CD14-positive monocyte (primary cell): ENCODE measurements around the gene C22orf23. TPM values are rescaled to one million over a fixed set of nuclear protein-coding genes. Genes with fewer than 3 reads are reported as not detected.

Experiments
- DNase-seq, 3 donors: peaks; one replicate each; pipeline ENCODE4 v3.0.0-alpha.2; 2011 to 2022
- H2AFZ ChIP-seq: 2 replicates; pipeline ENCODE4 v1.6.0; 2012; ENCODE audit warnings: mild to moderate bottlenecking, low read depth, low read length, inconsistent platforms; ENCODE audit not compliant: insufficient read depth, poor library complexity, severe bottlenecking
- H3K27ac ChIP-seq, 2 donors: 1 replicate in 1 of 2; 2 replicates in 1 of 2; pipeline ENCODE4 v1.5.1; 2012 to 2013; ENCODE audit warnings: low read length in 2 of 2, control low read depth in 1 of 2, inconsistent platforms in 1 of 2, low read depth in 1 of 2, mild to moderate bottlenecking in 1 of 2
- H3K27me3 ChIP-seq, 2 donors: one replicate each; pipeline versions ENCODE4 v1.6.0 to v1.6.1; 2011 to 2013; ENCODE audit warnings: low read length in 2 of 2; ENCODE audit not compliant: control insufficient read depth in 2 of 2, insufficient read depth in 2 of 2
- H3K36me3 ChIP-seq, 2 donors: replicated peaks in 1 of 2; 1 replicate in 1 of 2; 2 replicates in 1 of 2; pipeline versions ENCODE4 v1.5.1 to v1.6.1; 2012 to 2013; ENCODE audit warnings: low read length in 2 of 2, control low read depth in 1 of 2, inconsistent platforms in 1 of 2, mild to moderate bottlenecking in 1 of 2; ENCODE audit not compliant: insufficient read depth in 2 of 2, control insufficient read depth in 1 of 2
- H3K4me1 ChIP-seq, 2 donors: 1 replicate in 1 of 2; 2 replicates in 1 of 2; pipeline versions ENCODE4 v1.5.1 to v1.6.1; 2012 to 2013; ENCODE audit warnings: low read length in 2 of 2, control low read depth in 1 of 2, inconsistent platforms in 1 of 2, mild to moderate bottlenecking in 1 of 2, moderate library complexity in 1 of 2; ENCODE audit not compliant: insufficient read depth in 2 of 2, control insufficient read depth in 1 of 2
- H3K4me2 ChIP-seq: replicated peaks from 2 replicates; pipeline ENCODE3; 2012; ENCODE audit warnings: low read length, moderate library complexity, mild to moderate bottlenecking; ENCODE audit not compliant: poor library complexity, severe bottlenecking; ENCODE audit errors: extremely low read depth
- H3K4me3 ChIP-seq, 3 experiments: fragments of 200-600 bp in 1 of 3; sonication (generic) in 1 of 3; replicated peaks in 1 of 3; 1 replicate in 2 of 3; 2 replicates in 1 of 3; pipeline ENCODE4 v1.5.1; 2011 to 2013; ENCODE audit warnings: low read length in 3 of 3, mild to moderate bottlenecking in 3 of 3, control low read depth in 2 of 3, low read depth in 2 of 3, inconsistent platforms in 1 of 3, moderate library complexity in 1 of 3
- H3K79me2 ChIP-seq: 2 replicates; pipeline ENCODE4 v1.6.0; 2012; ENCODE audit warnings: mild to moderate bottlenecking, control low read depth, inconsistent platforms, low read length, moderate library complexity; ENCODE audit not compliant: insufficient read depth
- H3K9ac ChIP-seq: 2 replicates; pipeline ENCODE4 v1.6.0; 2017; ENCODE audit warnings: low read length, mild to moderate bottlenecking; ENCODE audit not compliant: insufficient read depth, poor library complexity, severe bottlenecking
- H3K9me3 ChIP-seq, 2 donors: replicated peaks in 1 of 2; 1 replicate in 1 of 2; 2 replicates in 1 of 2; pipeline versions ENCODE4 v1.5.1 to v1.6.1; 2012 to 2013; ENCODE audit warnings: low read length in 2 of 2, control low read depth in 1 of 2; ENCODE audit not compliant: control insufficient read depth in 1 of 2, insufficient read depth in 1 of 2
- H4K20me1 ChIP-seq: 2 replicates; pipeline ENCODE4 v1.6.0; 2012; ENCODE audit warnings: mild to moderate bottlenecking, low read length, control low read depth, moderate library complexity; ENCODE audit not compliant: insufficient read depth
- H3K27ac Mint-ChIP-seq, 7 donors: one replicate each; pipeline ENCODE4 v1.8.0; 2020; ENCODE audit warnings: mild to moderate bottlenecking in 7 of 7, mixed read lengths in 7 of 7, moderate library complexity in 6 of 7, inconsistent platforms in 2 of 7
- H3K27me3 Mint-ChIP-seq, 3 donors: one replicate each; pipeline ENCODE4 v1.8.0; 2021 to 2022; ENCODE audit warnings: low read depth in 3 of 3, mild to moderate bottlenecking in 3 of 3, mixed read lengths in 3 of 3, moderate library complexity in 3 of 3, inconsistent platforms in 1 of 3
- H3K36me3 Mint-ChIP-seq, 2 donors: one replicate each; pipeline ENCODE4 v1.8.0; 2020; ENCODE audit warnings: mixed read lengths in 2 of 2, inconsistent platforms in 1 of 2, mild to moderate bottlenecking in 1 of 2
- H3K4me1 Mint-ChIP-seq: one replicate; pipeline ENCODE4 v1.8.0; 2020; ENCODE audit warnings: mild to moderate bottlenecking, mixed read lengths
- H3K4me3 Mint-ChIP-seq, 2 donors: one replicate each; pipeline ENCODE4 v1.8.0; 2020; ENCODE audit warnings: mild to moderate bottlenecking in 2 of 2, mixed read lengths in 2 of 2, moderate library complexity in 1 of 2
- H3K9me3 Mint-ChIP-seq, 7 donors: one replicate each; pipeline ENCODE4 v1.8.0; 2020 to 2022; ENCODE audit warnings: mixed read lengths in 7 of 7, mild to moderate bottlenecking in 6 of 7, moderate library complexity in 6 of 7, inconsistent platforms in 2 of 7
- WGBS: methylation state at CpG from one replicate; pipeline ENCODE4 v1.1.5; 2013; ENCODE audit warnings: missing lambda C conversion rate; ENCODE audit not compliant: insufficient coverage; 5-methylcytosine and 5-hydroxymethylcytosine counted together
- intact Hi-C, 2 donors: fragments of 100-400 bp; cut with micrococcal nuclease; formaldehyde crosslinking; loops; one replicate each; pipeline versions ENCODE4 v1.15.0 to v1.15.1; 2023
- polyA plus RNA-seq, 3 donors: library from polyadenylated mRNA; depleted of rRNA in 1 of 3; unstranded in 2 of 3; stranded (reverse) in 1 of 3; fragments of 300-500 nt in 2 of 3; fragments of >200 nt in 1 of 3; fragmentation: Illumina TruSeq in 2 of 3; gene quantifications; 1 replicate in 2 of 3; 2 replicates in 1 of 3; pipeline ENCODE4 v1.2.3, GENCODE V29; 2012 to 2021
- TF ChIP-seq, protein P1 (sequence below): fragments of 200-600 bp; IDR thresholded peaks from one replicate; pipeline ENCODE4 v1.8.0; 2022; ENCODE audit warnings: antibody characterized with exemption, mild to moderate bottlenecking

The C22orf23 gene
- polyA plus RNA-seq, 3 donors = not detected

GRCh38 chr22:37970864-37971263 lies 17.5 kb upstream of the C22orf23 start:
- DNase-seq = no peak
- Histone ChIP-seq H3K9me3 (no peaks in the 10 kb centered on the region), H3K27me3 (no peaks in the 10 kb centered on the region), H3K36me3 (peaks cover 26 to 38% of the 10 kb centered on the region in 2 donors), H3K4me2 (no peak overlapping the region), H2AFZ (no peak overlapping the region), H4K20me1 (no peaks in the 10 kb centered on the region), H3K4me1 (no peaks in the 10 kb centered on the region), H3K79me2 (no peaks in the 10 kb centered on the region), H3K9ac (no peak overlapping the region), H3K4me3 (no peak overlapping the region), H3K27ac (no peak overlapping the region)
- Mint-ChIP-seq H3K27ac (no peak overlapping the region), H3K27me3 (peaks cover 0 to 2% (median 0%) of the 10 kb centered on the region in 3 donors), H3K9me3 (peaks cover 0 to under 1% (median 0%) of the 10 kb centered on the region in 7 donors), H3K4me3 (no peak overlapping the region), H3K4me1 (no peaks in the 10 kb centered on the region), H3K36me3 (peaks cover 40 to 49% of the 10 kb centered on the region in 2 donors)
- intact Hi-C loops = no loop called here
- TF ChIP-seq, protein P1, sequence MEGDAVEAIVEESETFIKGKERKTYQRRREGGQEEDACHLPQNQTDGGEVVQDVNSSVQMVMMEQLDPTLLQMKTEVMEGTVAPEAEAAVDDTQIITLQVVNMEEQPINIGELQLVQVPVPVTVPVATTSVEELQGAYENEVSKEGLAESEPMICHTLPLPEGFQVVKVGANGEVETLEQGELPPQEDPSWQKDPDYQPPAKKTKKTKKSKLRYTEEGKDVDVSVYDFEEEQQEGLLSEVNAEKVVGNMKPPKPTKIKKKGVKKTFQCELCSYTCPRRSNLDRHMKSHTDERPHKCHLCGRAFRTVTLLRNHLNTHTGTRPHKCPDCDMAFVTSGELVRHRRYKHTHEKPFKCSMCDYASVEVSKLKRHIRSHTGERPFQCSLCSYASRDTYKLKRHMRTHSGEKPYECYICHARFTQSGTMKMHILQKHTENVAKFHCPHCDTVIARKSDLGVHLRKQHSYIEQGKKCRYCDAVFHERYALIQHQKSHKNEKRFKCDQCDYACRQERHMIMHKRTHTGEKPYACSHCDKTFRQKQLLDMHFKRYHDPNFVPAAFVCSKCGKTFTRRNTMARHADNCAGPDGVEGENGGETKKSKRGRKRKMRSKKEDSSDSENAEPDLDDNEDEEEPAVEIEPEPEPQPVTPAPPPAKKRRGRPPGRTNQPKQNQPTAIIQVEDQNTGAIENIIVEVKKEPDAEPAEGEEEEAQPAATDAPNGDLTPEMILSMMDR = no peak
- 100% methylated on average over 1 of the region's 4 CpGs for WGBS

DNA sequence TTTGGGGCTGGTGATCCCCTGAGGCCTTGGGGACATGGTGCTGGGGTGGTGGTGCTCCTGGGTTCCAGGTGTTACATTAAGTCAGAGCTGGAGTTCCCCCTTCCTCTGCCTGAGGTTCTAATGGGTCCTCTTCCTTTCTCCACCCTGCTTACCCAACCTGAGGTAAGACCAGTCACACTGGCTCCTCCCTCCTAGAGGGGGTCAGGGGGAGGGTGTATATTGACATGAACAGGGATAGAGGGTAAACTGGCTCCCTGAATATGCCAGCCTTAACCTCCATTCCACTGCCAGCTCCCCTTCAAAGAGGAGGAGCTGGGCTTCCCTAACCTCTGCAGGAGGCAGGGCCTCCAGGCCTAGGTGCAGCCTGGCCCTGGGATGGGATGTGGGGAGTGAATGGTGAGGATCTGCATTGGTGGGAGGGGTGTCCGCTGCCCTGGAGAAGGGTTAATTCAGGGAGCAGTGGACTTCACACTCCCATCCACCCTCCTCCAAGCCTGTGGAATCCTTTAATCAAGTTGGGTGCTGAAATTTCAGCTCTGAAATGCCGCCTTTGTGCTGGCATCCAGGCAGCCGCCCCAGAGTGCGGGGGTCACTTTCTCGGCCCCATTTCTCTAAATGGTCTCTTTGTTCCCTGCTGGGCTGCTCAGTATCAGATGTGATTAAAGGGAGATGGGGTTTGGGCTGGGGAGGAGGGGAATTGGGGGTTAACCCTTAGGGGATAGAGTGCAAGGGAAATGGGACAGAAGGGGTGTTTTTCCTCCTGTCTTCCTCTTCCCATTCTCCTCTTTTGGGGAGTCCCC lies 15.3 kb upstream of the C22orf23 start:
- TF ChIP-seq, protein P1 = no peak
- Histone ChIP-seq H4K20me1 (peaks cover 7% of the 10 kb centered on the region), H3K36me3 (peaks cover 31 to 52% of the 10 kb centered on the region in 2 donors), H3K9me3 (no peaks in the 10 kb centered on the region), H3K79me2 (no peaks in the 10 kb centered on the region), H3K9ac (no peak overlapping the region), H3K4me2 (no peak overlapping the region), H3K27ac (no peak overlapping the region), H3K27me3 (no peaks in the 10 kb centered on the region), H3K4me3 (no peak overlapping the region), H3K4me1 (no peaks in the 10 kb centered on the region), H2AFZ (no peak overlapping the region)
- DNase-seq = no peak
- H3K27ac Mint-ChIP-seq = no peak overlapping the region
- no peak overlapping the region for H3K4me3 Mint-ChIP-seq
- H3K36me3 Mint-ChIP-seq = peaks cover 43 to 55% of the 10 kb centered on the region in 2 donors
- H3K4me1 Mint-ChIP-seq = no peaks in the 10 kb centered on the region
- H3K9me3 Mint-ChIP-seq = no peaks in the 10 kb centered on the region
- intact Hi-C loops = loop anchor here (5.0 to 10.0 kb wide), 2 partner anchors 151 to 154 kb away; no protein-coding TSS in a partner anchor
- WGBS = 100% methylated on average over 4 of the region's 5 CpGs
- peaks cover 0 to 2% (median 0%) of the 10 kb centered on the region in 3 donors for H3K27me3 Mint-ChIP-seq
